HK-2 (cell line): ENCODE data around the gene LLGL1.

Experiments
- DNase-seq: peaks from one replicate; pipeline ENCODE4 v3.0.0-alpha.2; 2018; ENCODE audit not compliant: unreplicated experiment

Gene LLGL1

DNA sequence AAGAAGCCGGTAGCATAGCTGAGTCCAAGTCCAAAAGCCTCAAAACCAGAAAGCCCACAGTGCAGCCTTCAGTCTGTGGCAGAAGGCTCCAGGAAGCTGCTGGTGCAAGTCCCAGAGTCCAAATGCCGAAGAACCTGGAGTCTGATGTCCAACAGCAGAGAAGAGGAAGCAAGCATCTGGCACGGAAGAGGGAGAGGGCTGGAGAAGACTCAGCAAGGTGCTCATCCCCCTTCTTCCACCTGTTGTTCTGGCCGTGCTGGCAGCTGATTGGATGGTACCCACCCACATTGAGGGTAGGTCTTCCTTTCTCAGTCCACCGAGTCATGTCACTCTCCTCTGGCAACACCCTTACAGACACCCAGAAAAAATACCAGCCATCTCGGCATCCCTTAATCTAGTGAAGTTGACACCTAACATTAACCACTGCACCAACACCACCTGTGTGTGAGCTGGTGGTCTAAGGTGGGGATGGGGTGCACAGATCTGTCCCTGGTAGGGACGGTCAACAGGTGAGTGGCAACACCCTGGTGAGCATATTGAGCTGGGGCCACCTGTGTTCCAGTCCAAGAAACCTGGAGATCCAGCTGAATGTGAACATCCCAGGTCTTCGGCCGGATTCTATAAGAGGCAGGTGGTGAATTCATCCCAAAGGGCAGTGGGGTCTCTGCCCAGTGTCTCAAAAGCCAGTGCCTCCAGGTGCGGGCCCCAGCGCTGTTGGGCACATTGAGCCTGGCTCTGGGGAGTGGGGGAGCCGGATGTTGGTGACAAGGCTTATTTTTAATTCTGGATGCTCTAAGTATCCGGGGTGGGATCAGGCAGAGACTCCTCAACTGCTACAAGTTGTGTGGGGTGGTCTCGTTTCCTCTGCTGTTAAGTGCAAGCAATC lies 44.9 kb downstream of the LLGL1 start:
- DNase-seq, result no peak

DNA sequence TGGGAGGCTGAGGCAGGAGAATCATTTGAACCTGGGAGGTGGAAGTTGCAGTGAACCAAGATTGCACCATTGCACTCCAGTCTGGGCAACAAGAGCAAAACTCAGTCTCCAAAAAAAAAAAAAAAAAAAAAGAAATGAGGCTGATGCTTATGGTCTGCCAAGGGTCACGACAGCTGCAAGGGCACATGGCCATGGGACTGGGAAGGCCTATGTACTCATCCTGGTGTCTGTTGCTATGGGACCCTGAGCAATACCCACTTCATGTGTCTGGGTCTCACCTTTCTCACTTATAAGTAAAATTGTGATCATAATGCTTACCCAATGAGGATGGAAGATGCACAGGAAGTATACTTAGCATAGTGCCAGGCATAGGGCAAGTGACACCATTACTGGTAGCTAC lies 51.6 kb downstream of the LLGL1 start:
- DNase-seq, result no peak

DNA sequence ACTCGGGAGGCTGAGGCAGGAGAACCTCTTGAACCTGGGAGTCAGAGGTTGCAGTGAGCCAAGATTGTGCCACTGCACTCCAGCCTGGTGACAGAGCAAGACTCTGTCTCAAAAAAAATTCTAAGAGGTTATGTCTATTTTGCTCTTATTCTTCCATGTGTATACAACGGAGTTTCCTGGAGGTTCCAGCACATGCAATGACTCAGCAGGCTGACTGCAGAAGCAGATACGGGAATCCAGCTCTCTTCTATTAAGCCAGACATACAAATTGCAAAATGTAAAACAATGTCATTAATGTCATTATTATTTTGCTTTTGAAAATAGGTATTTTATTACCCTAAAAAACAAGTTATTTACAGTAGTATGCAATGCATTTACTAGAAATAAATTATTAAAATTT lies 53.4 kb downstream of the LLGL1 start:
- no peak for DNase-seq

DNA sequence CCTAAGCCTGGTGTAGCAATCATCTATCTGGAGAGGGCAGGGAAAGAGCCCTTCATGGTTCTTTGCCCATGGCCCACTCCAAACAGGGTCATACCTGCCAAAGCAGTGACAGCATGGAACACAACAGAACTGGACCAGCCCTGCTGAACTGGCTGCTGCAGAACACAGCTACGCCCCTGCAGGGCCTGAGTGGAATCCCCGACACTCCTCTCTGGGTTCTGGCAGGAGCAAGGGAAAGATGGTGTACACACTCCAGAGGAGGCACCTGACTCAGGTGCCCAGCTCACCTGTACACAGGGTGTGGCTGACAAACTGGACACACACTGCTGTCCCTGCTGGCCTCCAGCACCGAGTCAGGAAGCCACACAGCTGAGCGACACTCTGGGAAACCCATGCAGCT lies 54.8 kb downstream of the LLGL1 start:
- DNase-seq, result no peak

DNA sequence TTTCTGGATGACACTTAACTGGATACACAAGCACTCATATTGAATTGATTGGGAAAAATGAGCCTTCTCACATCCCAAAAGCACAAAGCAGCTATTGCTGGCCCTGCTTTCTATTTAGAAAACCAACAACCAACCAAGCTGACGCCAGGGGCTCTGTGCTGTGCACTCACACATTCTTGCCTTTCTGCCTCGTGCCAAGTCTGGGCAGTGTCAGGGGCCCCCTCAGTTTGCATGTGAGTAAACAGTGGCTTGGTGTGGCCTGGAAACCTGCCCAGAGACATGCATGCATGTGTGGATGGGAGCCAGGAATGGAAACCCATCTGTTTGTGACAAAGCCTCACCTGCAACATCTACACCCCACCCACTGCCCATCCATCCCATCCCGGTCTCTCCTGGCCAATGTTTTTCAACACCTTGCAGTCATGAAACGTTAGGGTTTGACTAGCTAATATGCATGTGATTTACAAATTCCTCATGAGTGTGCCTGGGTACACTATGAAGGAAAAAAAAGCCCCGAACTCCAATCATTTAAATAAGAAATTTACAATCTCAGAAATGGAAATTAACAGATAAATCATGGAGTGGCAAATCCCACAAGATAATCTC lies 55.4 kb downstream of the LLGL1 start:
- DNase-seq, result no peak

DNA sequence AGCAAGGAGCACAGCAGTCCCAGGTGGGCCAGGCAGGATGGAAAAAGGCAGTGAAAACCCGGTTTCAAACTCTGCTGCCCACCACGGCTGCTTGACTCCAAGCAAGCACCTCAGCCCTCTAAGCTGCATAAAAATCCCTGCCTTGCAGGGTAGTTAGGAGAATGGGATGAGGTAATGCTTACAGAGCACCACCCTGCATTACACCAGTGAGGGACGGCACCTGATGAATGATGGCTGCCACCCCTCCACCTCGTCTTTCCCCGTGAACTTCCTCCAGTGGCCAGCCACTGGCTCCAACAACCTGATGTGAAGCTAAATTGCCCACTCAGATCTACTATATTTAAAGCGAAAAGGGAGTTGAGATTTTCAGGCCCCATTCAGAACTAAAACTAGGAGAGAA lies 56.4 kb downstream of the LLGL1 start:
- DNase-seq, result no peak

DNA sequence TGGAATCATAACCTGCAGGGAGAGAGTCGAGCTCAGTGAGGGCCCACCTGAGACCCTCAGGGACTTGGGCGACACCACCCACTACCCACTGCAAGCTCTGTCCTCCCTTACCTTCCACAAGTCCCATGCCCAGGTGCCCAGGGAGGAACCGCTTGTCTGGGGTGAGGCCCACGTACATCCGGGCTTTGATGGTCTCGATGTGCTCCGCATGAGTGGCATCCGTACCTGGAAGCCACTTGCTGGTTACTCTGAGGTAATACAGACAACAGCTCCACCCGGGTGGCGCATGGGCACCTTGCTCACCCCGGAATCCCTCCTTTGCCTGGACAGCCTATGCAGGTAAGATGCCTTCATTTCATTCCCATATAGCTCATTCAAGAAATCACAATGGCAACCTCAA lies 59.9 kb downstream of the LLGL1 start:
- no peak for DNase-seq

DNA sequence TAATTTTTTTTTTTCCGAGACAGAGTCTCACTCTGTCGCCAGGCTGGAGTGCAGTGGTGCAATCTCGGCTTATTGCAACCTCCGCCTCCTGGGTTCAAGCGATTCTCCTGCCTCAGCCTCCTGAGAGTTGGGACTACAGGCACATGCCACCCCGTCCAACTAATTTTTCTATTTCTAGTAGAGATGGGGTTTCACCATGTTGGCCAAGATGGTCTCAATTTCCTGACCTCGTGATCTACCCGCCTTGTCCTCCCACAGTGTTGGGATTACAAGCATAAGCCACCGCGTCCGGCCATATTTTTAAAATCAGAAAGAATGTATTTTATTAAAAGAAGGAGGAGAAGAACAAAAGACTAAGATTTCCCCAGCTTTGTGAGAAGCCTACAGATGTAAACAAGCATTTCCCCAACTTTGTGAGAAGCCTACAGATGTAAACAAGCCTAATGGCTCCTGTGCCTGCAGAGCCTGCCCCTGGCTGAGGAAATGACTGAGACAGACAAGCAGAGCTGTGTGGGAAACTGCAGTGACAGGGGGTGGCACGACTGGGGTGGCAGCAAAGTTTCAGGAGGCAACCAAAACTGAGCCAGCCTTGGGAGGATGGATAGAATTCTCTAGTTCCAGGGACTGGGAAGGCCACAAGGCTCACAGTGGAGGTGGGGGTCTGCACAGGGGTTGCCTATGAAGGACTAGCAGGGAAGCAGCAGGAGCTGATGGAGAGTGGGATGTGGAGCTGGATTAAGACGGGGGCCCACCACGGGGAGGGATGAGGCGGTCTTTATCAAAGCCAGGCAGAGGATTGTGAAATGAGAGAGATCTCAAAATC lies 66.5 kb downstream of the LLGL1 start:
- DNase-seq, result no peak
